IgD-negative memory B cell (primary cell): ENCODE data around the gene PPARGC1A. TPM values are rescaled to one million over a fixed set of nuclear protein-coding genes. Genes with fewer than 3 reads are reported as not detected.
A peak's percentile ranks its signal among the peaks of the same experiment; 100 is the strongest.

Source experiments
- H3K27ac Mint-ChIP-seq, 3 donors: one replicate each; pipeline ENCODE4 v1.8.0; 2020 to 2022; ENCODE audit warnings: mild to moderate bottlenecking in 3 of 3, mixed read lengths in 3 of 3, moderate library complexity in 1 of 3
- H3K27me3 Mint-ChIP-seq: one replicate; pipeline ENCODE4 v1.8.0; 2021; ENCODE audit warnings: mixed read lengths
- H3K36me3 Mint-ChIP-seq: one replicate; pipeline ENCODE4 v1.8.0; 2020; ENCODE audit warnings: mild to moderate bottlenecking, mixed read lengths
- H3K4me1 Mint-ChIP-seq, 3 donors: one replicate each; pipeline ENCODE4 v1.8.0; 2020 to 2022; ENCODE audit warnings: mixed read lengths in 3 of 3, mild to moderate bottlenecking in 1 of 3
- H3K4me3 Mint-ChIP-seq, 4 donors: one replicate each; pipeline ENCODE4 v1.8.0; 2020 to 2022; ENCODE audit warnings: mild to moderate bottlenecking in 4 of 4, mixed read lengths in 4 of 4, moderate library complexity in 3 of 4
- H3K9me3 Mint-ChIP-seq, 3 donors: one replicate each; pipeline ENCODE4 v1.8.0; 2020 to 2021; ENCODE audit warnings: mixed read lengths in 3 of 3, mild to moderate bottlenecking in 1 of 3
- polyA plus RNA-seq: library from polyadenylated mRNA; unstranded; fragments of 300-500 nt; fragmentation: Illumina TruSeq; gene quantifications from one replicate; pipeline ENCODE4 v1.2.3, GENCODE V29; 2021

The PPARGC1A gene
- polyA plus RNA-seq, 1 donor from 2014 or later = not detected

GRCh38 chr4:23851464-23851863 is 38.4 kb downstream of the PPARGC1A start:
- no peak overlapping the region for H3K4me3 Mint-ChIP-seq
- no peaks in the 10 kb centered on the region for H3K27me3 Mint-ChIP-seq
- H3K9me3 Mint-ChIP-seq = peaks cover 0 to 4% (median 2%) of the 10 kb centered on the region in 3 donors
- H3K4me1 Mint-ChIP-seq = no peaks in the 10 kb centered on the region
- no peak overlapping the region for H3K27ac Mint-ChIP-seq
- H3K36me3 Mint-ChIP-seq = no peaks in the 10 kb centered on the region

GRCh38 chr4:23847158-23847557 is 42.7 kb downstream of the PPARGC1A start:
- Mint-ChIP-seq H3K27me3 (no peaks in the 10 kb centered on the region), H3K36me3 (no peaks in the 10 kb centered on the region), H3K9me3 (peaks cover 0 to 3% (median 0%) of the 10 kb centered on the region in 3 donors), H3K4me1 (no peaks in the 10 kb centered on the region), H3K27ac (no peak overlapping the region), H3K4me3 (no peak overlapping the region)

GRCh38 chr4:23844961-23845360 is 44.9 kb downstream of the PPARGC1A start:
- Mint-ChIP-seq H3K4me3 (no peak overlapping the region), H3K9me3 (peaks cover 0 to 3% (median 0%) of the 10 kb centered on the region in 3 donors), H3K36me3 (no peaks in the 10 kb centered on the region), H3K27ac (no peak overlapping the region), H3K27me3 (no peaks in the 10 kb centered on the region), H3K4me1 (no peaks in the 10 kb centered on the region)

GRCh38 chr4:23839279-23839678 is 50.6 kb downstream of the PPARGC1A start:
- Mint-ChIP-seq H3K36me3 (no peaks in the 10 kb centered on the region), H3K9me3 (peaks cover 0 to 5% (median 0%) of the 10 kb centered on the region in 3 donors), H3K27me3 (no peaks in the 10 kb centered on the region), H3K4me3 (no peak overlapping the region), H3K4me1 (no peaks in the 10 kb centered on the region), H3K27ac (no peak overlapping the region)

GRCh38 chr4:23838607-23839006 is 51.2 kb downstream of the PPARGC1A start:
- Mint-ChIP-seq H3K4me1 (no peaks in the 10 kb centered on the region), H3K36me3 (no peaks in the 10 kb centered on the region), H3K9me3 (peaks cover 0 to 5% (median 0%) of the 10 kb centered on the region in 3 donors), H3K27me3 (no peaks in the 10 kb centered on the region), H3K27ac (no peak overlapping the region), H3K4me3 (no peak overlapping the region)

GRCh38 chr4:23838131-23838530 is 51.7 kb downstream of the PPARGC1A start:
- Mint-ChIP-seq H3K27me3 (no peaks in the 10 kb centered on the region), H3K4me3 (no peak overlapping the region), H3K9me3 (peaks cover 0 to 9% (median 0%) of the 10 kb centered on the region in 3 donors), H3K36me3 (no peaks in the 10 kb centered on the region), H3K4me1 (no peaks in the 10 kb centered on the region), H3K27ac (no peak overlapping the region)

GRCh38 chr4:23837371-23837770 is 52.5 kb downstream of the PPARGC1A start:
- Mint-ChIP-seq H3K9me3 (peaks cover 0 to 9% (median 0%) of the 10 kb centered on the region in 3 donors), H3K27ac (no peak overlapping the region), H3K4me3 (no peak overlapping the region), H3K4me1 (no peaks in the 10 kb centered on the region), H3K36me3 (no peaks in the 10 kb centered on the region), H3K27me3 (no peaks in the 10 kb centered on the region)

GRCh38 chr4:23835774-23836478 is 53.9 kb downstream of the PPARGC1A start:
- no peaks in the 10 kb centered on the region for H3K4me1 Mint-ChIP-seq
- H3K4me3 Mint-ChIP-seq = no peak overlapping the region
- H3K27me3 Mint-ChIP-seq = no peaks in the 10 kb centered on the region
- no peak overlapping the region for H3K27ac Mint-ChIP-seq
- no peaks in the 10 kb centered on the region for H3K36me3 Mint-ChIP-seq
- peaks cover 0 to 9% (median 4%) of the 10 kb centered on the region in 3 donors for H3K9me3 Mint-ChIP-seq

- no peaks in the 10 kb centered on the region for H3K4me1 Mint-ChIP-seq
- peaks cover 4 to 8% (median 5%) of the 10 kb centered on the region in 3 donors for H3K9me3 Mint-ChIP-seq
- no peak overlapping the region for H3K27ac Mint-ChIP-seq
- no peaks in the 10 kb centered on the region for H3K27me3 Mint-ChIP-seq
- no peaks in the 10 kb centered on the region for H3K36me3 Mint-ChIP-seq
- no peak overlapping the region for H3K4me3 Mint-ChIP-seq
Observed at GRCh38 chr4:23828779-23829178, 61.1 kb downstream of the PPARGC1A start.

- peak overlapping the region in 1 of 3 donors; percentile 67 for H3K27ac Mint-ChIP-seq
- no peaks in the 10 kb centered on the region for H3K27me3 Mint-ChIP-seq
- no peaks in the 10 kb centered on the region for H3K36me3 Mint-ChIP-seq
- H3K4me1 Mint-ChIP-seq = no peaks in the 10 kb centered on the region
- no peak overlapping the region for H3K4me3 Mint-ChIP-seq
- H3K9me3 Mint-ChIP-seq = peaks cover 4 to 5% (median 4%) of the 10 kb centered on the region in 3 donors
Observed at GRCh38 chr4:23828020-23828715, 61.7 kb downstream of the PPARGC1A start.

GRCh38 chr4:23822181-23822580 is 67.7 kb downstream of the PPARGC1A start:
- no peaks in the 10 kb centered on the region for H3K36me3 Mint-ChIP-seq
- no peaks in the 10 kb centered on the region for H3K4me1 Mint-ChIP-seq
- no peak overlapping the region for H3K27ac Mint-ChIP-seq
- no peaks in the 10 kb centered on the region for H3K27me3 Mint-ChIP-seq
- peaks cover 0 to 4% (median 0%) of the 10 kb centered on the region in 3 donors for H3K9me3 Mint-ChIP-seq
- H3K4me3 Mint-ChIP-seq = no peak overlapping the region

GRCh38 chr4:23819041-23819511 is 70.8 kb downstream of the PPARGC1A start:
- H3K27me3 Mint-ChIP-seq = no peaks in the 10 kb centered on the region
- H3K9me3 Mint-ChIP-seq = peaks cover 0 to 3% (median 2%) of the 10 kb centered on the region in 3 donors
- H3K36me3 Mint-ChIP-seq = no peaks in the 10 kb centered on the region
- no peaks in the 10 kb centered on the region for H3K4me1 Mint-ChIP-seq
- no peak overlapping the region for H3K4me3 Mint-ChIP-seq
- no peak overlapping the region for H3K27ac Mint-ChIP-seq

GRCh38 chr4:23818097-23818885 is 71.6 kb downstream of the PPARGC1A start:
- no peak overlapping the region for H3K4me3 Mint-ChIP-seq
- H3K27ac Mint-ChIP-seq = no peak overlapping the region
- peaks cover 2 to 6% (median 3%) of the 10 kb centered on the region in 3 donors for H3K9me3 Mint-ChIP-seq
- H3K36me3 Mint-ChIP-seq = no peaks in the 10 kb centered on the region
- H3K27me3 Mint-ChIP-seq = no peaks in the 10 kb centered on the region
- no peaks in the 10 kb centered on the region for H3K4me1 Mint-ChIP-seq

GRCh38 chr4:23814996-23815660 is 74.7 kb downstream of the PPARGC1A start:
- peaks cover 2 to 9% (median 3%) of the 10 kb centered on the region in 3 donors for H3K9me3 Mint-ChIP-seq
- no peak overlapping the region for H3K27ac Mint-ChIP-seq
- no peak overlapping the region for H3K4me3 Mint-ChIP-seq
- no peaks in the 10 kb centered on the region for H3K36me3 Mint-ChIP-seq
- H3K4me1 Mint-ChIP-seq = no peaks in the 10 kb centered on the region
- no peaks in the 10 kb centered on the region for H3K27me3 Mint-ChIP-seq
